ENCODE results near the gene FOXA3. TPM values are rescaled to one million over a fixed set of nuclear protein-coding genes. Genes with fewer than 3 reads are reported as not detected.

Gene FOXA3
- total and polyA plus RNA-seq, 10 of the 15 experiments (the other 5 are each of a cell fraction or from before 2014, with no cell fraction given) = 0.04 to 0.83 (median 0.11) TPM; not detected in 5

GRCh38 chr19:45876161-45876410 is 12.0 kb downstream of the FOXA3 start:
- Histone ChIP-seq H3K4me2 (ENCODE audit: control insufficient read depth, insufficient read depth) (peak overlapping the region; percentile 81), H3K9me3 (replicated peaks; ENCODE audit: control insufficient read depth, insufficient read depth, low read length) (no peaks in the 10 kb centered on the region), H3K4me1 (ENCODE audit: control insufficient read depth, insufficient read depth, low read length) (peaks cover 9% of the 10 kb centered on the region), H3K79me2 (ENCODE audit: control insufficient read depth, insufficient read depth, low read length) (no peaks in the 10 kb centered on the region), H3K4me3 (no peak overlapping the region), H3K36me3 (ENCODE audit: control insufficient read depth in 2 of 2, insufficient read depth in 2 of 2, low read length in 1 of 2) (no peaks in the 10 kb centered on the region), H4K20me1 (ENCODE audit: control insufficient read depth, insufficient read depth) (no peaks in the 10 kb centered on the region), H3K9ac (ENCODE audit: control insufficient read depth, insufficient read depth, low read length) (peak overlapping the region; percentile 69), H2AFZ (ENCODE audit: control insufficient read depth, low read depth, low read length) (peak overlapping the region; percentile 86), H3K27me3 (replicated peaks in 1 of 2; ENCODE audit: control insufficient read depth in 2 of 2, insufficient read depth in 2 of 2, low read length in 1 of 2) (no peaks in the 10 kb centered on the region), H3K27ac (ENCODE audit: control insufficient read depth, insufficient read depth) (peak overlapping the region; percentile 17; the same call in 1 of the 2 replicates)
- ChIA-PET RAD21 (ENCODE audit: unreplicated experiment) (interaction anchor here (1.2 kb wide), 1 partner anchor 11 kb away, joined by 4 read pairs; the partner anchor contains the start of gene FOXA3), CTCF (interaction anchor here (1.1 to 1.2 kb wide), 2 partner anchors 11 to 12 kb away, joined by 3 read pairs; partner anchors contain the start of gene FOXA3), SMC1A (ENCODE audit: uncharacterized antibody, unreplicated experiment) (interaction anchor here (1.2 kb wide), 1 partner anchor 11 kb away, joined by 4 read pairs; no protein-coding TSS in a partner anchor), POLR2A (interaction anchor here (0.7 to 1.5 kb wide), 5 partner anchors 10 to 1031 kb away, joined by 3 to 4 read pairs (median 3); partner anchors contain the start of genes FOXA3, IRF2BP1 and SYMPK)
- FAIRE-seq = no peak
- 20% methylated on average over 2 of the region's 4 CpGs for WGBS (ENCODE audit: insufficient coverage, insufficient replicate concordance, low lambda C conversion rate, missing lambda C conversion rate)
- in situ Hi-C loops (cut with MboI) (no loop called here), intact Hi-C loops (cut with micrococcal nuclease; ENCODE audit: unreplicated experiment) (no loop called here)
- no TSS peak for BruUV-seq (replicated peaks)
- DNase-seq (ENCODE audit: low read depth, low spot score) = no peak
- ATAC-seq = peak; percentile 81
- TF ChIP-seq FOS (IDR thresholded peaks at IDR 0.05; ENCODE audit: borderline replicate concordance, extremely low read depth, insufficient read length) (no peak), ATF7 (IDR thresholded peaks at IDR 0.05; ENCODE audit: low read depth) (peak; percentile 44; the same call in 1 of the 2 replicates), STAT3 (IDR thresholded peaks at IDR 0.05; ENCODE audit: low read depth, low read length) (no peak), SUZ12 (IDR thresholded peaks at IDR 0.05; ENCODE audit: unreplicated experiment) (no peak), CREM (IDR thresholded peaks at IDR 0.05; ENCODE audit: low read depth) (no peak), SMAD1 (IDR thresholded peaks at IDR 0.05; ENCODE audit: low read depth, partially characterized antibody) (peak; percentile 18), EZH2 (IDR thresholded peaks at IDR 0.05; ENCODE audit: borderline replicate concordance, control insufficient read depth, low read depth, low read length) (no peak), IKZF2 (IDR thresholded peaks at IDR 0.05) (no peak), NBN (IDR thresholded peaks at IDR 0.05) (no peak), ZBTB40 (IDR thresholded peaks at IDR 0.05; ENCODE audit: borderline replicate concordance) (no peak), RELB (IDR thresholded peaks at IDR 0.05; ENCODE audit: low read depth) (no peak), EGR1 (IDR thresholded peaks at IDR 0.05; ENCODE audit: borderline replicate concordance in 1 of 2, low read depth in 2 of 2, low read length in 2 of 2) (0 out of 3 replicates have a peak, but pooled peaks of 1 of the 2 experiments have one; percentile 29), MXI1 (IDR thresholded peaks at IDR 0.05; ENCODE audit: low read depth, low read length) (no peak), RAD51 (IDR thresholded peaks at IDR 0.05) (no peak), RBBP5 (conservative IDR thresholded peaks at IDR 0.05) (no peak), E4F1 (IDR thresholded peaks at IDR 0.05; ENCODE audit: borderline replicate concordance, partially characterized antibody) (no peak)

Measured in GM12878 (cell line).